Nephron progenitor cell (in vitro differentiated cells): Measurements from ENCODE around the gene ECM2.

Source experiments
- DNase-seq: peaks from one replicate; pipeline ENCODE4 v3.0.0; 2021
- H3K27ac Mint-ChIP-seq: 2 replicates; pipeline ENCODE4 v1.8.0; 2021; ENCODE audit warnings: mild to moderate bottlenecking, moderate library complexity, mixed read lengths
- H3K27me3 Mint-ChIP-seq: 2 replicates; pipeline ENCODE4 v1.8.0; 2021; ENCODE audit warnings: mild to moderate bottlenecking, low read depth, mixed read lengths; ENCODE audit not compliant: poor library complexity
- H3K36me3 Mint-ChIP-seq: 2 replicates; pipeline ENCODE4 v1.8.0; 2021; ENCODE audit warnings: low read depth, mixed read lengths
- H3K4me1 Mint-ChIP-seq: 2 replicates; pipeline ENCODE4 v1.8.0; 2021; ENCODE audit warnings: mixed read lengths
- H3K4me3 Mint-ChIP-seq: 2 replicates; pipeline ENCODE4 v1.8.0; 2021; ENCODE audit warnings: mild to moderate bottlenecking, moderate library complexity, mixed read lengths
- H3K9me3 Mint-ChIP-seq: 2 replicates; pipeline ENCODE4 v1.8.0; 2021; ENCODE audit warnings: mild to moderate bottlenecking, moderate library complexity, mixed read lengths
- CTCF ChIP-seq: fragments of 200-600 bp; sonication (generic); IDR thresholded peaks from 2 replicates; pipeline ENCODE4 v1.5.0; 2021; ENCODE audit warnings: antibody characterized with exemption

Gene ECM2

DNA sequence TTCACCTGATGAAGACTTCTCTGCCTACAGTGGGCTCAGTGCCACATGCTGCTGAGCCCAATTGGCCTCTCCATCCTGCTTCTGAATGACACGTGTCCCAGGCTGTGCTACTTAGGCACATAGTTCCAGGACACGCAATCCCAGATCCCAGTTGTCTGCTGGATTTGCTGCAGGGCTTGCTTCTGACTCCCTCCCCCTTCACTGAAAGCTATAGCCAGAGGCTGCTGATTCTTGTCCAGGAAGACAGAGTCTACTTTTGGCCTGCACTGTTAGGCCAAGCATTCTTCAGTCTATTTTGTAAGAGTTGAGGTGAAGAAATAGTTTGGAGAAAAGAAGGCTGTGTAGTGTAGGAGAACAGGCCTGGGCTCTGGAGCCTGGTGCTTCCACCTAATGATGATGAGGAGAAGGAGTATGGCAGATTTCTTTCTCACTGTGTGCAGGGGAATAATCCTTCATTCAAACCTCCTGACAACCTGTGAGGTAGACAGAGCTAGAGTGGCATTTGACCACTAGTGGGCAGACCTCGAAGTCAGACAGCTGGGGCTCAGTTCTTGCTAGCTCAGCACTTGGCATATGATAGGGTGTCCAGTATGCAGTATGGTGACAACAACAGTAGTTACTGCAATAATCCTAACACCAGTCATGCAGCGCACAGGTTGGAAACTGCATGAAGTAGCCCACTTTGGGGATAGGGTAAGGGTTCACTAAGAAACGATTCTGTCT lies 34.0 kb downstream of the ECM2 start:
- no peak overlapping the region for H3K27ac Mint-ChIP-seq
- H3K4me3 Mint-ChIP-seq: no peak overlapping the region
- no peaks in the 10 kb centered on the region for H3K4me1 Mint-ChIP-seq
- H3K36me3 Mint-ChIP-seq: no peaks in the 10 kb centered on the region
- H3K27me3 Mint-ChIP-seq: peaks cover 3% of the 10 kb centered on the region
- DNase-seq: no peak
- no peaks in the 10 kb centered on the region for H3K9me3 Mint-ChIP-seq
- TF ChIP-seq CTCF: peak; percentile 44

GRCh38 chr9:92500725-92501124 lies 35.1 kb downstream of the ECM2 start:
- DNase-seq: no peak
- TF ChIP-seq CTCF: no peak
- H3K4me3 Mint-ChIP-seq: no peak overlapping the region
- no peaks in the 10 kb centered on the region for H3K9me3 Mint-ChIP-seq
- H3K27me3 Mint-ChIP-seq: peaks cover 3% of the 10 kb centered on the region
- H3K4me1 Mint-ChIP-seq: no peaks in the 10 kb centered on the region
- H3K36me3 Mint-ChIP-seq: no peaks in the 10 kb centered on the region
- H3K27ac Mint-ChIP-seq: no peak overlapping the region

GRCh38 chr9:92499701-92500100 lies 36.1 kb downstream of the ECM2 start:
- H3K4me3 Mint-ChIP-seq: no peak overlapping the region
- H3K4me1 Mint-ChIP-seq: no peaks in the 10 kb centered on the region
- H3K36me3 Mint-ChIP-seq: no peaks in the 10 kb centered on the region
- peaks cover 3% of the 10 kb centered on the region for H3K27me3 Mint-ChIP-seq
- H3K9me3 Mint-ChIP-seq: no peaks in the 10 kb centered on the region
- DNase-seq: no peak
- H3K27ac Mint-ChIP-seq: no peak overlapping the region
- no peak for TF ChIP-seq CTCF

DNA sequence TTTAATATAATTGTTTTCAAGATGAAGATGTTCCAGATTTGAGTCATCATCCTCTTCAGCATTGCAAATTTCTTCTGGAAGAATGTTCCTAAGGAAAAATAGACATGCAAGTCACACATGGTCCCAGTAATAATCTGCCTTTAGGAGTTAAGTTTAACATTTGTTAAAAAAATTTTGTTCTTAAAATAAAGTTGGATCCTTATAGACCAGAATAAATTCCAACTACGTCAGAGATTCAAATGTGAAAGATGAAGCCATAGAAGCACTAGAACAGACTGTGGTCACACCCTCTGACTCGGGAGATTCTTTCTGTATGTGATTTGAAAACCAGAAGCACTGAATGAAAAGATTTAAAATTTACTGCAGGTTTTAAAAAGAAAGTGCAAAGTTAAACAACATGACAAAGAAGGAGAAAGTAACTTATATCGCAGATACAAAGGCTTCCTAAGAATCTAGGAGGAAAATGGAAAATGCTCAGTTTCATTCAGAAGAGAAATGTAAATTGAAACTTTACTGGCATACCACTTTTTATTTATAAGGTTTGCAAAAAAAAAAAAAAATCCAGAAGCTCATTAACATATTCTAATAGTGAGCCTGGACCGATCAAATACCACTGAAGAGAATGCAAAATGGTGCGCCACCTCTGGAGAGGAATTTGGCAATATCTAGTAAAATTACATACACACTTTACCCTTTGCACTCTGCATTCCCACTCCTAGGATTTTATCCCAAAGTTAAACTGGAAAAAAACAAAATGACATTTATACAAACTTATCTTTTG lies 39.2 kb downstream of the ECM2 start:
- no peak for TF ChIP-seq CTCF
- Mint-ChIP-seq H3K4me1 (peaks cover 3% of the 10 kb centered on the region), H3K27ac (no peak overlapping the region), H3K4me3 (no peak overlapping the region), H3K36me3 (no peaks in the 10 kb centered on the region), H3K9me3 (no peaks in the 10 kb centered on the region), H3K27me3 (peaks cover 3% of the 10 kb centered on the region)
- no peak for DNase-seq

- DNase-seq: no peak
- Mint-ChIP-seq H3K4me1 (peaks cover 3% of the 10 kb centered on the region), H3K4me3 (no peak overlapping the region), H3K9me3 (no peaks in the 10 kb centered on the region), H3K27me3 (peaks cover 3% of the 10 kb centered on the region), H3K36me3 (no peaks in the 10 kb centered on the region), H3K27ac (no peak overlapping the region)
- no peak for TF ChIP-seq CTCF
Measured at GRCh38 chr9:92494856-92495255, 40.9 kb downstream of the ECM2 start.
